ENCODE measurements around the gene PCSK5.
A peak's percentile ranks its signal among the peaks of the same experiment; 100 is the strongest.
"Not testable (repeated sequence)": the region's sequence is repeated elsewhere in the genome, so short reads cannot be mapped to it uniquely, and the experiment has no call there.

Gene PCSK5

GRCh38 chr9:75890472-75891276 is at the start of gene PCSK5:
Gene PCSK5 (plus strand): TSS chr9:75890673. CDS start chr9:75891182, 509 bp downstream.
- DNase-seq (ENCODE audit: low spot score) = peak; percentile 96

DNA sequence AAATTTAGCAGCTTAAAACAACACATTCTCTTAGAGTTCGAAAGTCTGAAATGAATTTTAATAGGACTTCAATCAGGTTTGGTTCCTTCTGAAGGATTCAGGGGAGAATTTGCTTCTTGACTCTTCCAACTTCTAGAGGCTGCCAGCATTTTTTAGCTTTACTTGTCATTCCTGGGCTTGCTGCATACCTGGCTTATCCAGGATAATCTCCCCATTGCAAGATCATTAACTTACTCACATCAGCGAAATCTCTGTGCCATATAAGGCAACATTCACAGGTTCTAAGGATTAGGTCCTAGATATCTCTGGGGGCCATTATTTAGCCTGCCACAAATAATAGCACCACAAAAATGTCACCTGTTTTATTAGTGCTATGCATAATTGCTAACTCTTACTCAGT is 46.2 kb upstream of the PCSK5 start:
- no peak for DNase-seq (ENCODE audit: low spot score)

DNA sequence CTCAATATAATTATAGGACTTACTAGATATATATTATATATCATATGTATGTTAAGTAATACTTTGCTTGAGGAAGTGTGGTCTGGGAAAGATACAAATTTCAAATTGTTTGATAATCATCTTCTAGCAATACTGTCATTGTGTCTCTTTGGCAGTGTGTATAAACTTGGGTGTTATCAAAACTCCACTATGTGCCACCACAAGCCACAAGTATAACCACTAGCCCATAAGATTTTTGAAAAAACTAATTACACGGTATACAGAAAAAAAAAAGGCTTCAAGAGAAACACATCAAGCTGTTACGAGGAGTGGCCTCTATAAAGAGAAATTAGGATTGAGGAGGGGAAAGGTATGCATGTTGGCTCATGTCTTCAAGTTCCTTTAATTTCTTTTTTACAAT is 44.7 kb upstream of the PCSK5 start:
- DNase-seq (ENCODE audit: low spot score) = no peak

DNA sequence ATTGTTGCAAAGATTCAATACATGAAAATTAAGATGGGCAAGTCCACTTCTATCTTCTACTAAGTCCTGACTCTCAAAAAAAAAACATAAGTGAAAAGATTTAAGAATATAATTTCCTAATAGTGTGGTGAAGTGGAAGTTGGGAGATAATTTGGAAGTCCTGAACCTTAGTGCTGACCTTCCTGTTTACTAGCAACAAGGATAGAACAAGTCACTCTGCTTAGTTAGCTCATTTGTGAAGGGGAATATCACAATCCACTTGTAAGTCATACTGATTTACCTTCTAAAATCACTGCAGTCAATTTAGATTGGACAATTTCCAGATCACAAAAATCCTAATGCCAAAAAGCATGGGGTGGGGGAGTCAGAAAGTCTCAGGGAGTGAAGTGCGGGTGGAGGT is 43.4 kb upstream of the PCSK5 start:
- DNase-seq (ENCODE audit: low spot score) = no peak

GRCh38 chr9:75850459-75851200 is 39.8 kb upstream of the PCSK5 start:
- no peak for DNase-seq (ENCODE audit: low spot score)

DNA sequence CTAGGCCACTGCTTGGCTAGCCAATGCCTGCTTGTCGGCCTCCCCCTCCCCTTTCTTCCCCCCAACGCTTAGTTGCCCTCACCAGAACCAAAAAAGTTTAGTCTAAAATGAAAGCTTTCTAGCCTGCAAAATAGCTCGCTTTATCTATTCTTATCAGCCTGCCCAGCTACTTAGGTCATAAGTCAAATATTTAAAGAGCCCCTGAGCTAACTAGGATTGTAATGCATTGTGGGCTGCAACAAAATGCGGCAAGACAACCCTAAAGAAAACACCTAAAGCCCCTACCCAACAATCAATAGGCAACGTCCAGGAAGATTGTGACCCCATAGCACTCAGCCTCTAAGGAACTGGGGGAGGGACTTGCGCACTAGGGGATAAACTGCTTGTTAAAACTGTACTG is 38.6 kb upstream of the PCSK5 start:
- no peak for DNase-seq (ENCODE audit: low spot score)

- DNase-seq (ENCODE audit: low spot score) = no peak
Observed at GRCh38 chr9:75852746-75853145, 37.7 kb upstream of the PCSK5 start.

GRCh38 chr9:75855509-75855908 is 35.0 kb upstream of the PCSK5 start:
- no peak for DNase-seq (ENCODE audit: low spot score)

DNA sequence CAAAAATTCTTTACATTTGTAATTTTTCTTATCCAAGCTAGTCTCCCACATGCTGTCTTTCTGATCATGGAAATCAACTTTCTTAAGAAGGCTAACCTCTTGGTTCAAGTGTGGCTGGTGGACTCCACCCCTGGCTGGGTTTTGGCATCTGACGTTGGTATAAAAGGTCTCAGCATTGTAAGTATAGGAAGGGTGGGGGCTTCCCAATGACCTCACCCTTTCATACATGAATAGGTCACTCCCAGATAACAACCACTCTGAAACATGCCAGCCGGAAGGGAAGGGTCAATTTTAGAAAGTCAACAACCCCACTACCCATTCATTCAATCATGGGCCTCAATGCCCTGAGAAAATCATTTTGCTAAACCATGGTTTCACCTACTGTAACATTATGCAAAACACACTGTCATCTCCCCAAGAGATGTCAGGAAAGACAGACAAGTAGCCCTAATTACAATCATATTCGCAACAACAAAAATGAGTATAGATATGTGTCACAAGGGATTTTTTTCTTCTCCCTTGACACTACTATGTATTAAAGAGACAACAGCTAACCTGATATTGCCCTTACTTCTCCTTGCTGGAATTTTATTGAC is 31.9 kb upstream of the PCSK5 start:
- DNase-seq (ENCODE audit: low spot score) = no peak

GRCh38 chr9:75864266-75864665 is 26.2 kb upstream of the PCSK5 start:
- DNase-seq (ENCODE audit: low spot score) = no peak

DNA sequence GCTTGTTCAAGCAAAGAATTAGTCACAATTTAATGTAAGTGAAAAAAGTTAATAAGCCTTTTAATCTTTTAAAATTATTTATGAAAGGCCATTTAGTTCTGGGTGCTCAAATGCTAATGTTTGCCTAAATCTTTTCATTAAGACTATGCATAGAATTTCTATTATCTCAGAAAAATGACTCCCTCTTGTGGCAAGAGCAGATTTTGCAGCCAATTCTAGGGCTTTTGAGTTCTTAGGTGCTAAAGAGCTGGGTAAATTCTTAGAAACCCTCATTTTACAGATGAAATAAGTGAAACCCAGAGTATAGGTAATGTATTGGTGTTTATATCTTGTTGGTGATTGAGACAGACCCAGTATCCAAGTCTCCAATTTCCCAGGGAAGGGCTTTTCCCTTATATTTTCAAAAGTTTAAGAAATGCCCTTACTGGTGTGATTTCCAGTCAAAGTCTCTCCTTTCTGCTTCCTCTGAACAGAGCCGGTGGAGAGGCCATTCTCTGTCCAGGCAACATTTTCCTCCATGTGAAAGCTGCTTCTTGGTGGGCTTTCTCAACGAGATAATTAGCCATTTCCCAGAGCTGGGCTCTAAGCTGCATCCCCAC is 24.1 kb upstream of the PCSK5 start:
- peak; percentile 41 for DNase-seq (ENCODE audit: low spot score)

GRCh38 chr9:75868526-75868925 is 21.9 kb upstream of the PCSK5 start:
- DNase-seq (ENCODE audit: low spot score) = not testable (repeated sequence)

DNA sequence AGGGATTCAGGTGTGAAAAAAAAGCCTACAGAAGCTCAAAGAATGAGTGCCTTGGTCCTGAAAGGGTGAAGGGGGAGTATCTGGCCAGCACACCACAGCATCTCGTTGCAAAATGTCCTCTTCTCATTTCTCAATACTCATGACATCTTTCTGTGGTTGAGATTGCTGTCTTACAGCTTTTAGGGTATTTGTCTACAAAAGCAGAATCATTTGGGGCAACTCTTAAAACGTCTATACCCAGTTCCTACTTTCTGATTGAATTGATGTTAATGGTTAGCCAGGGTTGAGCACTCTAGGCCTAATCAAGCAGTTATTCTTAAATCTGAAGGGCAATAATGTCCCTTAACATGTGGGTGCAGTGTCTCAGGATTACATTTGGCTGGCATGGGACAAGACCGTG is 21.2 kb upstream of the PCSK5 start:
- DNase-seq (ENCODE audit: low spot score) = no peak

- DNase-seq (ENCODE audit: low spot score) = no peak
Observed at GRCh38 chr9:75870450-75870849, 20.0 kb upstream of the PCSK5 start.

DNA sequence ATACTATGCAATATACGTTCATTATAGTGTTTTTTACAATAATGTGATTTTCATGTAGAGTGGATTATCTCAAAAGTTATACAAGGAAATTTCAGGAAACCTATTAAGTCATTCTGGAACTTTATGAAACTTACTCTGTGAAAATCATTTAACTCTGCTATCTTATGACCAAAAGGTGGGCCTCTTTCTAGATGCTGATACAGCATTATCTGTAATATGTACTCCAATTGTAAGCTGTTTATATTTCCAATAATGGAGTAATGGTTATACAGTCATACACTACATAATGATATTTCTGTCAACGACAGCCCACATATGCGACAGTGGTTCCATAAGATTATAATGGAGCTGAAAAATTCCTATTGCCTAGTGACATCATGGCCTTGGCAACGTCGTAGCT is 18.8 kb upstream of the PCSK5 start:
- DNase-seq (ENCODE audit: low spot score) = no peak

DNA sequence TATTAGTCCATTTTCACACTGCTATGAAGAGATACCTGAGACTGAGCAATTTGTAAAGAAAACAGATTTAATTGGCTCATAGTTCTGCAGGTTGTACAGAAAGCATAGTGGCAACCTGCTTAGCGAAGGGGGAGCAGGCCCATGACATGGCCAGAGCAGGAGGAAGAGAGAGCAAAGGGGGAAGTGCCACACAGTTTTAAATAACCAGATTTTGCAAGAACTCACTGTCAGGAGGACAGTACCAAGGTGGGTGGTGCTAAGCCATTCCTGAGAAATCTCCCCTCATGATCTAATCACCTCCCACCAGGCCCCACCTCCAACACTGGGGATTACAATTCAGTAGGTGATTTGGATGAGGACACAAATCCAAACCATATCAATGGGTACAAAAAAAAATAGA is 16.8 kb upstream of the PCSK5 start:
- peak; percentile 19 for DNase-seq (ENCODE audit: low spot score)

DNA sequence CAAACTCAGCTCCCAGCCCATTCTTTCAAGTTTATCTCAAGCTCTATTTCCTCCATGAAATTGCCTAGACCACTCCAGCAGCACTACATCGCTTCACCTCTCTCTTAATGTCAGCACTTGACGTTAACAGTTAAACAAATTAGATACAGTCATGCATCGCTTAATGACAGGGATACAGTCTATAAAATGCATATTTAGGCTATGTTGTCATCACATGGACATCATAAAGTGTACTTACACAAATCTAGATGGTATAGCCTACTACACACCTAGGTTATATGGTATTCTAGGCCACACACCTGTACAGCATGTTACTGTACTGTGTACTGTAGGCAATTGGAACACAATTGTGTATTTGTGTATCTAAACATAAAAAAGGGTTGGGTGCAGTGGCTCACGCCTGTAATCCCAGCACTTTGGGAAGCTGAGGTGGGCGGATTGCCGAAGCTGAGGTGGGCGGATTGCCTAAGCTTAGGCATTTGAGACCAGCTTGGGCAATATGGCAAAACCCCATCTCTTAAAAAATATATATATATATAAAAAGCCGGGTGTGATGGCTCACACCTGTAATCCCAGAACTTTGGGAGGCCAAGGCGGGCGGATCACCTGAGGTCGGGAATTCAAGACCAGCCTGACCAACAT is 13.4 kb upstream of the PCSK5 start:
- no peak for DNase-seq (ENCODE audit: low spot score)

DNA sequence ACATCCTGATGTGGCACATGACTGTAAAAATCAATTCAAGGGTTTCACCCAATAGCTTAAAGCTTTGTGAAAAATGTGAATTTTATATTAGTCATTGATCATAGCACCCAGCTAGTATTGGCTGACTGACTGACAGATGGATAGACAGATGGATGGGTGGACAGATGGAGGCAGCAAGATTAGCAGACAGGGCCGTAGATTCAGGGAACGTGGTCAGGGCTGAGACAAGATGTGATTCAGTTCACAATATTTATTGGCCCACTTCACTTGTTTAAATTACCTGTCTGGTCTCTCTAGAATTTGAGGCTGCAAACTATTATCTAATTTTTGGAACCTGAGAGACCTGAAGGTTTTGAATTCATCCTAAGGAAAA is 12.0 kb upstream of the PCSK5 start:
- DNase-seq (ENCODE audit: low spot score) = no peak

GRCh38 chr9:75880618-75881017 is 9.9 kb upstream of the PCSK5 start:
- DNase-seq (ENCODE audit: low spot score) = no peak

DNA sequence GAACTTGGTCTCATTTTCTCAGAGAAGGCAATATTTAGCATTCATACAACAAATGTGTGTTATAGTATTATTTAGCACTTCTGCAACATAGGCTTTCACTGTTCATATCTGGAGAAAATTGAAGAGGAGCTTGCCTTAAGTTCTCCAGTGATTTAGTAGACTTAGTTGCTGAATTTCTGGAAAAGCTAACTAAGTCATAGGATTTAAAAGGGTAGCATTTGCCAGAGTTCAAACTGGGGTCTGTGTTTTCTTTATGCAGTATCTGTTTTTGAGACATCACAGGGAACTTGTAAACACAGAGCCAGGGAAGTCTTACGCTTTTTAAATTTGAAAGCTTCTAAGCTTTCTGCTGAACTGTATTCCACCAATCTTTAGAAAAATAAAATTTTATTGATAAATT is 8.7 kb upstream of the PCSK5 start:
- DNase-seq (ENCODE audit: low spot score) = no peak

- DNase-seq (ENCODE audit: low spot score) = no peak
Observed at GRCh38 chr9:75885652-75886051, 4.8 kb upstream of the PCSK5 start.

- DNase-seq (ENCODE audit: low spot score) = no peak
Observed at GRCh38 chr9:75889577-75889976, 896 bp upstream of the PCSK5 start.

Measured in putamen (tissue), 1 donor.